Naive thymus-derived CD8-positive, alpha-beta T cell (primary cell): ENCODE data around the gene TBC1D9. TPM values are rescaled to one million over a fixed set of nuclear protein-coding genes. Genes with fewer than 3 reads are reported as not detected.

Source experiments
- ATAC-seq, 2 donors: fragments of 150-1000 bp; cut with Tn5 transposase in 1 of 2; sonication (Bioruptor Pico), chemical (Tn5 transposase) in 1 of 2; 1 replicate in 1 of 2; 2 replicates in 1 of 2; pipeline ENCODE4 v1.10.0; 2021; ENCODE audit warnings: mild to moderate bottlenecking in 2 of 2, moderate library complexity in 2 of 2
- POLR2A ChIA-PET: fragments of 350-600 bp; sonication (Branson Sonifier 250); formaldehyde crosslinking; loops from one replicate; lab custom pipeline; 2021; ENCODE audit warnings: antibody characterized with exemption; lab: Charles Lee
- DNase-seq, 10 donors: peaks; one replicate each; pipeline versions ENCODE4 v3.0.0 to v3.0.0-alpha.2; 2020 to 2022
- H3K27ac Mint-ChIP-seq, 10 donors: one replicate each; pipeline ENCODE4 v1.8.0; 2020 to 2022; ENCODE audit warnings: mild to moderate bottlenecking in 10 of 10, mixed read lengths in 10 of 10, moderate library complexity in 4 of 10, inconsistent platforms in 1 of 10
- H3K27me3 Mint-ChIP-seq, 5 donors: one replicate each; pipeline ENCODE4 v1.8.0; 2021 to 2022; ENCODE audit warnings: mixed read lengths in 5 of 5
- H3K36me3 Mint-ChIP-seq, 3 donors: one replicate each; pipeline ENCODE4 v1.8.0; 2020 to 2022; ENCODE audit warnings: mixed read lengths in 3 of 3, mild to moderate bottlenecking in 2 of 3, inconsistent platforms in 1 of 3
- H3K4me1 Mint-ChIP-seq, 4 donors: one replicate each; pipeline ENCODE4 v1.8.0; 2021 to 2022; ENCODE audit warnings: mixed read lengths in 4 of 4
- H3K4me3 Mint-ChIP-seq, 10 donors: one replicate each; pipeline ENCODE4 v1.8.0; 2020 to 2022; ENCODE audit warnings: mild to moderate bottlenecking in 10 of 10, mixed read lengths in 10 of 10, moderate library complexity in 6 of 10, inconsistent platforms in 1 of 10
- H3K9me3 Mint-ChIP-seq, 9 donors: one replicate each; pipeline ENCODE4 v1.8.0; 2020 to 2022; ENCODE audit warnings: mixed read lengths in 9 of 9, mild to moderate bottlenecking in 3 of 9, inconsistent platforms in 1 of 9, moderate library complexity in 1 of 9
- polyA plus RNA-seq, 3 donors: library from polyadenylated mRNA; unstranded; fragments of 300-500 nt; fragmentation: Illumina TruSeq; gene quantifications; one replicate each; pipeline ENCODE4 v1.2.3, GENCODE V29; 2021
- total RNA-seq, 8 experiments: library from RNA in 2 of 8; stranded (reverse) in 2 of 8; gene quantifications; one replicate each; pipeline ENCODE4 v1.2.3 and lab custom pipeline; 2021 to 2026

Gene TBC1D9
- total and polyA plus RNA-seq, 5 experiments from 2014 or later, result 0.12 to 4.1 (median 3.8) TPM; not detected in 2

GRCh38 chr4:140777386-140777785 lies 21.2 kb upstream of the TBC1D9 start:
- ATAC-seq, result no peak
- peaks cover 0 to 5% (median 0%) of the 10 kb centered on the region in 5 donors for H3K27me3 Mint-ChIP-seq
- no peaks in the 10 kb centered on the region for H3K36me3 Mint-ChIP-seq
- POLR2A ChIA-PET, result no interaction called here
- peaks cover 0 to 5% (median 0%) of the 10 kb centered on the region in 9 donors for H3K9me3 Mint-ChIP-seq
- no peak overlapping the region for H3K27ac Mint-ChIP-seq
- H3K4me1 Mint-ChIP-seq, result no peaks in the 10 kb centered on the region
- no peak overlapping the region for H3K4me3 Mint-ChIP-seq
- no peak for DNase-seq

- POLR2A ChIA-PET, result no interaction called here
Observed at GRCh38 chr4:140776556-140776955, 20.4 kb upstream of the TBC1D9 start.

GRCh38 chr4:140774956-140775355 lies 18.8 kb upstream of the TBC1D9 start:
- POLR2A ChIA-PET, result no interaction called here
- no peak for ATAC-seq
- H3K36me3 Mint-ChIP-seq, result no peaks in the 10 kb centered on the region
- H3K4me3 Mint-ChIP-seq, result no peak overlapping the region
- DNase-seq, result no peak
- no peaks in the 10 kb centered on the region for H3K4me1 Mint-ChIP-seq
- H3K9me3 Mint-ChIP-seq, result no peaks in the 10 kb centered on the region
- no peak overlapping the region for H3K27ac Mint-ChIP-seq
- H3K27me3 Mint-ChIP-seq, result peaks cover 0 to 9% (median 0%) of the 10 kb centered on the region in 5 donors

More at GRCh38 chr4:140776556-140776955, 20.4 kb upstream of the TBC1D9 start:
- no peaks in the 10 kb centered on the region for H3K9me3 Mint-ChIP-seq
- no peak for ATAC-seq
- no peak overlapping the region for H3K4me3 Mint-ChIP-seq
- no peak overlapping the region for H3K27ac Mint-ChIP-seq
- H3K27me3 Mint-ChIP-seq, result peaks cover 0 to 5% (median 0%) of the 10 kb centered on the region in 5 donors
- H3K4me1 Mint-ChIP-seq, result no peaks in the 10 kb centered on the region
- no peak for DNase-seq
- no peaks in the 10 kb centered on the region for H3K36me3 Mint-ChIP-seq

GRCh38 chr4:140774510-140774909 lies 18.3 kb upstream of the TBC1D9 start:
- no peak for DNase-seq
- ATAC-seq, result no peak
- H3K27me3 Mint-ChIP-seq, result peaks cover 0 to 12% (median 0%) of the 10 kb centered on the region in 5 donors
- POLR2A ChIA-PET, result no interaction called here
- no peaks in the 10 kb centered on the region for H3K9me3 Mint-ChIP-seq
- no peaks in the 10 kb centered on the region for H3K36me3 Mint-ChIP-seq
- no peak overlapping the region for H3K27ac Mint-ChIP-seq
- no peak overlapping the region for H3K4me3 Mint-ChIP-seq
- H3K4me1 Mint-ChIP-seq, result no peaks in the 10 kb centered on the region

- no peak overlapping the region for H3K4me3 Mint-ChIP-seq
- H3K27ac Mint-ChIP-seq, result no peak overlapping the region
- H3K27me3 Mint-ChIP-seq, result peaks cover 3 to 13% (median 5%) of the 10 kb centered on the region in 5 donors
- H3K4me1 Mint-ChIP-seq, result peaks cover 0 to 2% (median 0%) of the 10 kb centered on the region in 4 donors
- H3K36me3 Mint-ChIP-seq, result no peaks in the 10 kb centered on the region
- DNase-seq (no peak), ATAC-seq (no peak)
- H3K9me3 Mint-ChIP-seq, result peaks cover 0 to 2% (median 0%) of the 10 kb centered on the region in 9 donors
- POLR2A ChIA-PET, result no interaction called here
Observed at GRCh38 chr4:140769209-140769608, 13.0 kb upstream of the TBC1D9 start.

- Mint-ChIP-seq H3K9me3 (peaks cover 0 to 2% (median 0%) of the 10 kb centered on the region in 9 donors), H3K27me3 (peaks cover 7 to 43% (median 22%) of the 10 kb centered on the region in 5 donors), H3K27ac (no peak overlapping the region), H3K36me3 (no peaks in the 10 kb centered on the region), H3K4me1 (peaks cover 0 to 5% (median 0%) of the 10 kb centered on the region in 4 donors), H3K4me3 (no peak overlapping the region)
- POLR2A ChIA-PET, result no interaction called here
- ATAC-seq (no peak), DNase-seq (no peak)
Observed at GRCh38 chr4:140764785-140765392, 8.7 kb upstream of the TBC1D9 start.

- Mint-ChIP-seq H3K9me3 (peaks cover 0 to 7% (median 0%) of the 10 kb centered on the region in 9 donors), H3K4me1 (peaks cover 0 to 16% (median 2%) of the 10 kb centered on the region in 4 donors), H3K27ac (no peak overlapping the region), H3K27me3 (peaks cover 14 to 63% (median 31%) of the 10 kb centered on the region in 5 donors), H3K36me3 (no peaks in the 10 kb centered on the region), H3K4me3 (no peak overlapping the region)
- DNase-seq (no peak), ATAC-seq (no peak)
- POLR2A ChIA-PET, result no interaction called here
Observed at GRCh38 chr4:140762202-140762601, 6.0 kb upstream of the TBC1D9 start.

GRCh38 chr4:140757232-140757630 lies 1.0 kb upstream of the TBC1D9 start:
- no peak for ATAC-seq
- H3K4me3 Mint-ChIP-seq, result peak overlapping the region in 6 of 10 donors; percentile 38 to 82 (median 58)

GRCh38 chr4:140755774-140756318 lies 339 bp downstream of the TBC1D9 start:
- Mint-ChIP-seq H3K4me3 (peak overlapping the region in 6 of 10 donors; percentile 16 to 80 (median 40)), H3K27ac (peak overlapping the region in 1 of 10 donors; percentile 30), H3K27me3 (peaks cover 36 to 66% (median 41%) of the 10 kb centered on the region in 5 donors), H3K36me3 (no peaks in the 10 kb centered on the region), H3K4me1 (peaks cover 0 to 44% (median 8%) of the 10 kb centered on the region in 4 donors), H3K9me3 (peaks cover 0 to 8% (median 0%) of the 10 kb centered on the region in 9 donors)
- DNase-seq (peak in 2 of 10 donors; percentile 7 to 16), ATAC-seq (peak; percentile 53 to 65)
- POLR2A ChIA-PET, result interaction anchor here (0.6 kb wide), 1 partner anchor 97 kb away, joined by 3 read pairs; no protein-coding TSS in a partner anchor

More at GRCh38 chr4:140757232-140757630, 1.0 kb upstream of the TBC1D9 start:
- Mint-ChIP-seq H3K27ac (peak overlapping the region in 1 of 10 donors; percentile 68), H3K4me1 (peaks cover 0 to 38% (median 8%) of the 10 kb centered on the region in 4 donors), H3K36me3 (no peaks in the 10 kb centered on the region), H3K27me3 (peaks cover 34 to 68% (median 50%) of the 10 kb centered on the region in 5 donors), H3K9me3 (peaks cover 0 to 8% (median 0%) of the 10 kb centered on the region in 9 donors)
- POLR2A ChIA-PET, result no interaction called here
- DNase-seq, result no peak

GRCh38 chr4:140754918-140755773 lies 1.0 kb downstream of the TBC1D9 start:
- POLR2A ChIA-PET, result no interaction called here
- H3K36me3 Mint-ChIP-seq, result no peaks in the 10 kb centered on the region
- peaks cover 0 to 43% (median 8%) of the 10 kb centered on the region in 4 donors for H3K4me1 Mint-ChIP-seq
- H3K27ac Mint-ChIP-seq, result peak overlapping the region in 1 of 10 donors; percentile 30
- peaks cover 0 to 8% (median 0%) of the 10 kb centered on the region in 9 donors for H3K9me3 Mint-ChIP-seq
- H3K27me3 Mint-ChIP-seq, result peaks cover 35 to 59% (median 39%) of the 10 kb centered on the region in 5 donors
- ATAC-seq (no peak), DNase-seq (no peak)
- H3K4me3 Mint-ChIP-seq, result peak overlapping the region; percentile 16 to 80 (median 44)

- peaks cover 0 to 11% (median 3%) of the 10 kb centered on the region in 9 donors for H3K9me3 Mint-ChIP-seq
- POLR2A ChIA-PET, result interaction anchor here (0.5 kb wide), 1 partner anchor 47 kb away, joined by 5 read pairs; no protein-coding TSS in a partner anchor
- H3K27ac Mint-ChIP-seq, result no peak overlapping the region
- peaks cover 0 to 4% (median 0%) of the 10 kb centered on the region in 3 donors for H3K36me3 Mint-ChIP-seq
- peaks cover 0 to 37% (median 8%) of the 10 kb centered on the region in 4 donors for H3K4me1 Mint-ChIP-seq
- peaks cover 32 to 55% (median 39%) of the 10 kb centered on the region in 5 donors for H3K27me3 Mint-ChIP-seq
- H3K4me3 Mint-ChIP-seq, result no peak overlapping the region
- DNase-seq, result no peak
- ATAC-seq, result no peak
Observed at GRCh38 chr4:140753329-140753728, 2.9 kb downstream of the TBC1D9 start.

- Mint-ChIP-seq H3K36me3 (peaks cover 0 to 12% (median 0%) of the 10 kb centered on the region in 3 donors), H3K4me3 (no peak overlapping the region), H3K9me3 (peaks cover 0 to 17% (median 7%) of the 10 kb centered on the region in 9 donors), H3K27me3 (peaks cover 26 to 49% (median 35%) of the 10 kb centered on the region in 5 donors), H3K4me1 (peaks cover 0 to 30% (median 7%) of the 10 kb centered on the region in 4 donors), H3K27ac (no peak overlapping the region)
- POLR2A ChIA-PET, result no interaction called here
- DNase-seq (no peak), ATAC-seq (no peak)
Observed at GRCh38 chr4:140752291-140753068, 3.7 kb downstream of the TBC1D9 start.
